Epidermal melanocyte (primary cell): ENCODE data around the gene PSMB5.

Source experiments
- DNase-seq: peaks from one replicate; pipeline ENCODE4 v3.0.0; 2011; ENCODE audit warnings: low spot score; ENCODE audit not compliant: insufficient read length

Gene PSMB5

DNA sequence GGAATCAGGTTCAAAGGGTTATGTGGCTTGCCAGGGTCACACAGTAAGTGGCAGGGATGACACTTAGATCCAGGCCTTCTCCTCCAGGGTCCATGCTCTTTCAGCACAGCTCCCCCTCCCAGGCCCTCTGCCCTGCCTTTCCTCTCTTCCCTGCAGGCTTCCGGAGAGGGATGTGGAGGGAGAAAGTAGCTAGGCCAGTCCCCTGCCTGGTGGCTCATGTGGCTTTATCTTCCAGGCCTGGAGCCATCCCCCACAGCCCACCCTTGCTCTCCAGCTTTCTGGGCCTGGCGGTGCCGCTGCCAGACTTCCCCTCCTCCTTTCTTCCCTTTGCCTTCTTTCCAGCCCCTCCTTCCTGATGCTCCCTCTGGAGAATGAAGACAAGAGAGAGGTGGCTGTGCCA, 9.1 kb upstream of the PSMB5 start:
- no peak for DNase-seq

DNA sequence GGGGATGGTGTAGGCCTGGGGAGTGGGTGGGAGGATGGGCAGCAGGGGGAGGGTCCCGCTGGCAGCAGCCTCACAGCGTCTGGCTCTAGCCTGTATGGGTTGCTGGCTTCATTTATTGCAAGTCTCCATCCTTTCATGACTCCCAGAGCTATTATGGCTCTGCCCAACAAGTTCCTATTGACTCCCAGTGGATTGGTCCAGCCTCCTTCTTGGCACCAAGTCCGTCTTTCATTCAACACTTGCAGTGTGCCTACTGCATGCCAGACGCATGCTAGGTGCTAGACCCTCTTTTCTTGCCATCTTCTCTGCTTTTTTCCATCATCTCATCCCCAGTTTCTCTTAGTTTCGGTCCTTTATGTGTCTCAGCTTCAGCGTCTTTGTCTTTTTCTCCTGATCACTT, 8.4 kb upstream of the PSMB5 start:
- DNase-seq: no peak

DNA sequence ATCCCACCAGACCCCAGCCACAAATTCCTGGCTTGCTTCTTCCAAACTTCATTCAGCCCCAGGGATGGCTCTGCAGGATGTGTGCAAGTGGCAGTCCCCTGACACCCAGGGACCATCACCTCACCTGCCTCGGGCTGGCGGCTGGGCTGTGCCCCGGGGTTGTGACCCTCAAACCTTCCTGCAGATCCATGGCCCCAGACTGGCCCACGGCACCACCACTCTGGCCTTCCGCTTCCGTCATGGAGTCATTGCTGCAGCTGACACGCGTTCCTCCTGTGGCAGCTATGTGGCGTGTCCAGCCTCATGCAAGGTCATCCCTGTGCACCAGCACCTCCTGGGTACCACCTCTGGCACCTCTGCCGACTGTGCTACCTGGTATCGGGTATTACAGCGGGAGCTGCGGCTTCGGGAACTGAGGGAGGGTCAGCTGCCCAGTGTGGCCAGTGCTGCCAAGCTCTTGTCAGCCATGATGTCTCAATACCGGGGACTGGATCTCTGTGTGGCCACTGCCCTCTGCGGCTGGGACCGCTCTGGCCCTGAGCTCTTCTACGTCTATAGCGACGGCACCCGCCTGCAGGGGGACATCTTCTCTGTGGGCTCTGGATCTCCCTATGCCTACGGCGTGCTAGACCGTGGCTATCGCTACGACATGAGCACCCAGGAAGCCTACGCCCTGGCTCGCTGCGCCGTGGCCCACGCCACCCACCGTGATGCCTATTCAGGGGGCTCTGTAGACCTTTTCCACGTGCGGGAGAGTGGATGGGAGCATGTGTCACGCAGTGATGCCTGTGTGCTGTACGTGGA, 7.7 kb upstream of the PSMB5 start, which contains the start of gene PSMB11:
Gene PSMB11, plus strand, starts transcription at position 51 of the 804 bp plus-strand sequence. Its CDS starts 14 bp downstream, at position 65.
- DNase-seq: no peak

- DNase-seq: no peak
Measured at GRCh38 chr14:23041729-23042128, 7.0 kb upstream of the PSMB5 start.

- DNase-seq: no peak
Measured at GRCh38 chr14:23040100-23040499, 5.4 kb upstream of the PSMB5 start.

DNA sequence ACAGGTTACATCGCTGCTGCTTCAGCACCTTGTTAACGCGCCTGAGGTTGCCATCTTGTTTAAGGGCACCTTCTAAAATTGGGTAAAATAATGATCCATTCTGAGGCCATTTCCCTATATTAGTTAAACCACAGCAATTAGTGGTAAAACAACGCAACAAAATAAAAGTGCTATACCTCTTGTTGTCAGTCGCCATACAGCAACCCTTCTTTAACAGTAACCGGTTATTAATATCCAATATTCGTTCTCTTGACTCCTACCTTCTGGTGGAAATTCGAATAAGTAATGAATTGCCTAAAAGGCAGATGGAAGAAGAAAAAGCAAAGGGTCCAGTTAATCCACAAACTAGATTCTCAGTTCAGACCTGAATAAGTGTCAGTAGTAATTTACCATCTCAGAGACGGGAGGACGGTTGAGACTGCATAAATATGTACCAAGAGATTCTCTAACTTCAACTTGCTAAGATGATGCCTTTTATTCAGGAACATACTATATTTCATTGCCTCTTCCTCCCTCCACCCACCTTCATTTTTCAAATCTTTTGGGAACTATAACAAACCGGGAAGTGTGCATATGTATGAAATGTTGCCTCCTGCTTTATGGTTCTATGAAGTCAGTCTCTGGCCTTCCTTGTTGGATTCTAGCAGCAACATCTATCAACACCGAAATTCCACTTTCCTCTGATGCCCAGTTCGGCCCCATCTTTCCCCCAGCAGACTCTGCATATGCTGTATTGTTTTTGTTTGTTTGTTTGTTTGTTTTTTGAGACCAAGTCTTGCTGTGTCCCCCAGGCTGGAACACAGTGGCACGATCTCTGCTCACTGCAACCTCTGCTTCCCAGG, 824 bp upstream of the PSMB5 start:
- DNase-seq: no peak

DNA sequence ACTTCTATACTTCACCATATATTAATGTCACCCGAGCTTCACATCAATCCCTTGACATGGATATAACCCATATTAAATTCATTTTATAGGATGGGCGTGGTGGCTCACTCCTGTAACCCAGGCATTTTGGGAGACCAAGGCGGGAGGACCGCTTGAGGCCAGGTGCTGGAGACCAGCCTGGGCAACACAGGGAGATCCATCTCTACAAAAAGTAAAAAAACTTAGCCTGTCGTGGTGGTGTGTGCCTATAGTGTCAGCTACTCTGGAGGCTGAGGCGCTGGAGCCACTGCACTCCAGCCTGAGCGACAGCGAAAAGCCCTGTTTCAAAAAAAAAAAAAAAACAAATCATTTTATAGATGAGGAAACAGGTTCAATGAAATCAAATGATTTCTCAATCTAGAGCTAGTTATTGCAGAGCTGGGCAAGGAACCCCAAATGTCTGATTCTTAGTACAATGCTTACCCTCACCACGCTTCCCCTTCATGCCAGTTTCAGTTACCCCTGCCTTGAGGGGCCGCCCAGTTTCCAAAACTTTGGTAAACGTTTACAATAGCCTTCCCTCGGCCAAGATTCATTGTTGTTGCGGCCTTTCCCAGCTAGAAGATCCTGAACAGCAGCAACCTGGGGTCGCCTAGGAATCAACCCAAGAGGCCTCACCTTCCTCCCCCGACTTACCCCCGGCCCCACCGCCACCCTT, 751 bp downstream of the PSMB5 start:
- DNase-seq: no peak

DNA sequence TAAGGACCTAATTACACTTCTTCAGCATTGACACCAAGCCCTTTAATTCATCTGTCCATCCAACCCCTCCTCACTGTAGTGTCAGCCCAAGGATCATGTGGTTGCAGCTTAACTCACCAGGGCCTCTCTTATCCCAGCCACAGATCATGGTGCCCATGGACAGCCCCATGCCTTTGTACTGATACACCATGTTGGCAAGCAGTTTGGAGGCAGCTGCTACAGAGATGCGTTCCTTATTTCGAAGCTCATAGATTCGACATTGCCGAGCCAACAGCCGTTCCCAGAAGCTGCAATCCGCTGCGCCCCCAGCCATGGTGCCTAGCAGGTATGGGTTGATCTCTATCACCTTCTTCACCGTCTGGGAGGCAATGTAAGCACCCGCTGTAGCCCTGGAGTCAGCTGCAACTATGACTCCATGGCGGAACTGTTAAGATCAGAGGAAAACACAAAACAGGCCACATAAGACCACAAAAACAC, 1.4 kb downstream of the PSMB5 start:
- no peak for DNase-seq

- DNase-seq: no peak
Measured at GRCh38 chr14:23030936-23031335, 3.8 kb downstream of the PSMB5 start.

DNA sequence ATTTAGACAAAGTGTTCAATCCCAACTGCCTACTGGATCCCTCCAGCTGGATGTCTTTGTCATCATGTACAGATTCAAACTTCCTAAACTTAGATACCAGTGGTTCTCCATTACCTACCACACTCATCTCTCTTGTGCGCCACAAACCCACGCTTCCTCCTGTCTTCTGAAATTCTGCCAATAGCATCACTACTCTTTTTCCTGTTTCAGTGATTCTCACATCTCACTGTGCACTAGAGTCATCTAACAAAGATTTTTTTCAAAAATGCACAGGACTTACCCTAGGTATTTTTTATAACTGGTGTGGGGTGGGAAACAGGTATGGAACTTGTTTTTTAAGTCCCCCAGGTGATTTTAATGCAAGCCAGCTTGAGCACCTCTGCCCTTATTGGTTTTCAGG, 5.9 kb downstream of the PSMB5 start:
- no peak for DNase-seq

- no peak for DNase-seq
Measured at GRCh38 chr14:23025151-23025814, 9.4 kb downstream of the PSMB5 start.

DNA sequence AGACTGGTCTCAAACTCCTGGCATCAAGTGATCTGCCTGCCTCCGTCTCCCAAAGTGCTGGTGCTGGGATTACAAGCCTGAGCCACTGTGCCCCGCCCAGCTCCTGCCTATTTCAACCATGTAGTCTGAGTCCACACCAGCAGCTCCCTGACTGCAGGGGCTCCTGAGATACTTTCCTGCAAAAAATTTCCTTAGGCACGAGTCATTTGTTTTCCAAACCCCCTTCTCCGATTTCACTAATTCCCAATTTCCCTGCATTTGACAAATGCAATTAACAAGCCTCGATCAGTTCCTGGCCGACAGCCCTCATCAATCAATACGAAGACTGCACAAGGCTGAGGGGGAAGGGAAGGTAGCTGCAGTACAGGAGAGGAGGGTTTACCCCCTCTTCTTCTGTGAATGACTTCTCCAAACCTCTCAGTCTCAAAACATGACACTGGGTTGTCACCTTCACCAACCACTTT, 10.1 kb downstream of the PSMB5 start:
- no peak for DNase-seq

- DNase-seq: no peak
Measured at GRCh38 chr14:23023795-23024152, 10.9 kb downstream of the PSMB5 start.

DNA sequence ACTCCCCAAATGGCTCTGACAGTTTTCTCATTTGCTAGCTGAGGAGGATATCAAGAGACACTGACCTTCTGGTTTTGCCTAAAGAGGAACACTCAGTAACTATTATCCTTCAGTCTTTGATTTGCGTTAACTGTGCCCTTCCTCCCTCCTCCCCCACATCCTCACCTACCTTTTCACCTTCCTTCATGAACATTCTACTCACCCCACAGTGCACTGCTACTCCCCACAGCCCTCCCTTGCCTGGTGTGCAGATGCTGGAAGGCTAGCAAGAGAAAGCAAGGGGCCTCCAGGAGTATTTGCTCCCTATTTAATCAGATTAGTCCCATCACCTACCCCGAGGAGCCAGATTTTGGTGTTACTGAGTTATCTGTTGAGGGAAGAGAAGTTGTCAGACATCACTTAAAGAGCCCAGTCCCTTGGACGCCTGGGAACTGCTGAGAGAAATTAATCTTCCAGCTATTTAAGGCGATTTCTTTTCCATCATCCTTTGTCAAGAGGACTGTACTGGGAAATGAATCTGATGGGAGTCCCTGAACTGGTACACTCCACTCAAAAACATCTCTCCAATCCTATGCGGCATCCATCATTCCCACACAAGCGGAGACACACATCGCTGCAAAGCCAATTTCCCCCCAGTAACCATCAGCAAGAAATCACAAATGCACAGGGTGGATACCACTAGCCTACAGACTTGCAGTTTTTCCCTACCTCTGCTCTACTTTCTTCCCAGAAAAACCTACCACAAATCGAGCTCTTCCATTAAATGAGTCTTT, 11.5 kb downstream of the PSMB5 start:
- no peak for DNase-seq

- DNase-seq: no peak
Measured at GRCh38 chr14:23021889-23022442, 12.7 kb downstream of the PSMB5 start.

- no peak for DNase-seq
Measured at GRCh38 chr14:23021434-23021833, 13.3 kb downstream of the PSMB5 start.

DNA sequence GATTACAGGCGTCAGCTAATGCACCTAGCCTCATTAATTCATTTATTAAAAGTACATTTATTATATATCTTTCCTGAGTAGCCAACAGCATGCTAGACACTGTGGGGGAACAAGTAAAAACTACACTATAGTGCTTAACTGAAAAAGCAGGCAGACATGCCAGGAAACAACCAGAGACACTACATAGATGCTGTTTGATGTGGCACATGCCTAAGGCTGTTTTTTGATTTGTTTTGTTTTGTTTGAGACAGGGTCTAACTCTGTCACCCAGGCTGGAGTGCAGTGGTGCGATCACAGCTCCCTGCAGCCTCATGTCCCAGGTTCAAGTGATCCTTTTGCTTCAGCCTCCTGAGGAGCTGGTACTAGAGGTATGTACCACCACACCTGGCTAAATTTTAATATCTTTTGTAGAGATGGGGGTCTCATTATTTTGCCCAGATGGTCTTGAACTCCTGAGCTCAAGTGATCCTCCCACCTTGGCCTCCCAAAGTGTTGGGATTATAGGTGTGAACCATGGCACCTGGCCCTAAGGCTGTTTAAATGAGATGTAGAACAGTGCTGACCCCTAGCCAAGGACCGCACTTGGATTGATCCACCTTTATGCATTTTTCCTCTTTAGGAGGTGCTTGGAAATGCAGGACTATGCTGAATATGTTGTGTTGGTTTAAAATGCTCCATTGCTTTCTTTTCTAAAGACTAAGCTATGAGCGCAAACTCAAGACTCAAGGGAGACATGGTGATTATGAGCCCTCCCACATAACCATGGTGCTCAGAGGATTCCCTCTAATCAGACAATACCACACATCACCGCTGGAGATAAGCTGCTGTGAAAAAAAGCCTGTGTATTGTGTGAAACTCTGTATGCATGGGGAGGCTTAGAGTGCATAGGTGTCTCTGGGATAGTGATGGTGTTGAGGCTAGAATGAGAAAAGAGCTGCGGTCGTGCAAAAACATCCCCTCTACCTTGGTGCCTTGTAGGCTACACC, 14.3 kb downstream of the PSMB5 start:
- DNase-seq: no peak

- no peak for DNase-seq
Measured at GRCh38 chr14:23018107-23018506, 16.6 kb downstream of the PSMB5 start.

DNA sequence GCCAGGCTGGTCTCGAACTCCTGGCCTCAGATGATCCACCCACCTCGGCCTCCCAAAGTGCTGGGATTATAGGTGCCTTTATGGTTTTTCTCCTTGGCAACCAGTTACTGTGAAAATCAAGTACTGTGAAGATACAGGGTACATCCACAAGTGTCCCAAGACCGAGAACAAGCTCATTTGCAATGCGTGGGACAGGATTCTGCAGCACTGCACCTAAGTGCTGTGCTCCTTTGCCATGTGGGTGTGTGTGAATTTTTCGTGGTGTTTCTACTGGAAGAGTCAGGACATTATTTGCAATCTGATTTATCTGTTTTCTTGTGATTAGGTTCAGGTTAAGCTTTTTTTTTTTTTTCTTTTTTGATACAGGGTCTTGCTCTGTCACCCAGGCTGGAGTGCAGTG, 17.6 kb downstream of the PSMB5 start:
- DNase-seq: no peak
